ENCODE measurements around the gene SYNM.

SYNM gene

GRCh38 chr15:99167201-99167600, 62.3 kb downstream of the SYNM start:
- DNase-seq (ENCODE audit: low spot score), result no peak

GRCh38 chr15:99167640-99168039, 62.8 kb downstream of the SYNM start:
- DNase-seq (ENCODE audit: low spot score), result no peak

- no peak for DNase-seq (ENCODE audit: low spot score)
Measured at GRCh38 chr15:99168601-99169580, 64.0 kb downstream of the SYNM start.

- DNase-seq (ENCODE audit: low spot score), result no peak
Measured at GRCh38 chr15:99169769-99170311, 65.0 kb downstream of the SYNM start.

GRCh38 chr15:99170476-99171065, 65.7 kb downstream of the SYNM start:
- DNase-seq (ENCODE audit: low spot score), result no peak

GRCh38 chr15:99172171-99172570, 67.3 kb downstream of the SYNM start:
- DNase-seq (ENCODE audit: low spot score), result no peak

- DNase-seq (ENCODE audit: low spot score), result no peak
Measured at GRCh38 chr15:99172989-99173388, 68.1 kb downstream of the SYNM start.

- peak; percentile 31 for DNase-seq (ENCODE audit: low spot score)
Measured at GRCh38 chr15:99174567-99175395, 69.9 kb downstream of the SYNM start.

GRCh38 chr15:99176757-99177156, 71.9 kb downstream of the SYNM start:
- DNase-seq (ENCODE audit: low spot score), result no peak

- no peak for DNase-seq (ENCODE audit: low spot score)
Measured at GRCh38 chr15:99177679-99178078, 72.8 kb downstream of the SYNM start.

- no peak for DNase-seq (ENCODE audit: low spot score)
Measured at GRCh38 chr15:99180086-99180963, 75.4 kb downstream of the SYNM start.

GRCh38 chr15:99180964-99181306, 76.1 kb downstream of the SYNM start:
- no peak for DNase-seq (ENCODE audit: low spot score)

GRCh38 chr15:99181545-99181971, 76.7 kb downstream of the SYNM start:
- peak; percentile 24 for DNase-seq (ENCODE audit: low spot score)

GRCh38 chr15:99182791-99183190, 77.9 kb downstream of the SYNM start:
- no peak for DNase-seq (ENCODE audit: low spot score)
